Measurements from ENCODE around the gene SAMD4B. TPM values are rescaled to one million over a fixed set of nuclear protein-coding genes. Genes with fewer than 3 reads are reported as not detected.
A peak's percentile ranks its signal among the peaks of the same experiment; 100 is the strongest.

SAMD4B gene
- total and polyA plus RNA-seq, 9 of the 15 experiments (the other 6 are each of a cell fraction or from before 2014, with no cell fraction given): 3.4 to 90.5 (median 38.0) TPM

DNA sequence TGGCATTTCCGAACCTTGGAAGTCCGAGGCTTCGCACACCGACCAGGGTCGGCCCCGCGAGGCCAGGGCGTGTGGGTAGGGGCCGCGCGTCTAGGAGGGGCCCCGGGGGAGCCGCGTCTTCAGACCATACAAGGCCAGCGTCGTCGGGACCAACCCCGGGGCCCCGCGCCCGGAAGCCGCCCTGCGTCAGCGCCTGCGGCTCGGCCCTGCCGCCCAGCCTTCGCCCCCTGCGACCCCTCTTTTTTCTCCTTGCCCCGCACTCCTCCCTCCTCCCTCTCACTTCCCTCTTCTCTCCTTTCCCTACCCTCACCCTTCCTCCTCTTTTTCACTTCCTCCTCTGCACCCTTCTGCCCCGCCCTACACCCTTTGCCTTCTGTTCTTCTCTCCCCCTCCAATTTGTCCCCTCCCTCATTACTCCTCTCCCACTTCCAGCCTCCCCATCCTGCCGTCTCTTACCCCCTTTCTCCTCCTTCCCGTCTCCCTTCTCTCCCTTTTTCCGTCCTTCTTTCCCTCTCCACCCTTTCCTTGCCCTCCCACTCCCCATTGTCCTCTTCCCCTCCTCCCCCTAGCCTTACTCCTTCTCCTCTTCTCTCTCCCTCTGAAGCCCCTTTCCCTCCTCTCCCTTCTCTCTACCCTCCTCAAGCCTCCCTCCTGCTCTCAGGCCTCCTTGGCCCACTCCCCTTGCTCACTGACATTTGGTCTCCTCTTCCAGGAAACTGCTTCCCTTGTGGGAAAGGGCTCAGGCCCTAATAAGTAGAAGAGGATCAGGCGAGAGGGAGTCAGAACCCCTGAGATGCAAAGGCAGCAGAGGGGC is 68.0 kb downstream of the SAMD4B start (continued):
- TF ChIP-seq, protein P1, sequence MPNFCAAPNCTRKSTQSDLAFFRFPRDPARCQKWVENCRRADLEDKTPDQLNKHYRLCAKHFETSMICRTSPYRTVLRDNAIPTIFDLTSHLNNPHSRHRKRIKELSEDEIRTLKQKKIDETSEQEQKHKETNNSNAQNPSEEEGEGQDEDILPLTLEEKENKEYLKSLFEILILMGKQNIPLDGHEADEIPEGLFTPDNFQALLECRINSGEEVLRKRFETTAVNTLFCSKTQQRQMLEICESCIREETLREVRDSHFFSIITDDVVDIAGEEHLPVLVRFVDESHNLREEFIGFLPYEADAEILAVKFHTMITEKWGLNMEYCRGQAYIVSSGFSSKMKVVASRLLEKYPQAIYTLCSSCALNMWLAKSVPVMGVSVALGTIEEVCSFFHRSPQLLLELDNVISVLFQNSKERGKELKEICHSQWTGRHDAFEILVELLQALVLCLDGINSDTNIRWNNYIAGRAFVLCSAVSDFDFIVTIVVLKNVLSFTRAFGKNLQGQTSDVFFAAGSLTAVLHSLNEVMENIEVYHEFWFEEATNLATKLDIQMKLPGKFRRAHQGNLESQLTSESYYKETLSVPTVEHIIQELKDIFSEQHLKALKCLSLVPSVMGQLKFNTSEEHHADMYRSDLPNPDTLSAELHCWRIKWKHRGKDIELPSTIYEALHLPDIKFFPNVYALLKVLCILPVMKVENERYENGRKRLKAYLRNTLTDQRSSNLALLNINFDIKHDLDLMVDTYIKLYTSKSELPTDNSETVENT (CRISPR knock-in tag; IDR thresholded peaks at IDR 0.05): no peak
- no peak for TF ChIP-seq SOX6 (IDR thresholded peaks at IDR 0.05)
- TF ChIP-seq POLR3A (IDR thresholded peaks at IDR 0.05; ENCODE audit: borderline replicate concordance, extremely low read depth, insufficient read depth, insufficient read length): no peak
- TF ChIP-seq ZNF436 (CRISPR knock-in tag; IDR thresholded peaks at IDR 0.05): no peak
- 0 out of 2 replicates have a peak, but pooled peaks have one; percentile 34 for TF ChIP-seq RNF2 (IDR thresholded peaks at IDR 0.05)
- TF ChIP-seq PRPF4 (IDR thresholded peaks at IDR 0.05; ENCODE audit: insufficient read depth, low read depth, low read length, poor library complexity, severe bottlenecking): no peak
- TF ChIP-seq, protein P2, sequence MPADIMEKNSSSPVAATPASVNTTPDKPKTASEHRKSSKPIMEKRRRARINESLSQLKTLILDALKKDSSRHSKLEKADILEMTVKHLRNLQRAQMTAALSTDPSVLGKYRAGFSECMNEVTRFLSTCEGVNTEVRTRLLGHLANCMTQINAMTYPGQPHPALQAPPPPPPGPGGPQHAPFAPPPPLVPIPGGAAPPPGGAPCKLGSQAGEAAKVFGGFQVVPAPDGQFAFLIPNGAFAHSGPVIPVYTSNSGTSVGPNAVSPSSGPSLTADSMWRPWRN (IDR thresholded peaks at IDR 0.05; ENCODE audit: low read depth): no peak
- no peak for TF ChIP-seq NR2C1 (IDR thresholded peaks at IDR 0.05)
- TF ChIP-seq NR2C1 (tag; IDR thresholded peaks at IDR 0.05): no peak
- TF ChIP-seq E2F3 (CRISPR knock-in tag; IDR thresholded peaks at IDR 0.05): no peak
- no peak for TF ChIP-seq NCOA6 (IDR thresholded peaks at IDR 0.05)
- no peak for TF ChIP-seq NONO (IDR thresholded peaks at IDR 0.05; ENCODE audit: low read depth in 2 of 2, low read length in 1 of 2)
- TF ChIP-seq RAD51 (IDR thresholded peaks at IDR 0.05; ENCODE audit: borderline replicate concordance, low read depth): no peak
- TF ChIP-seq ZNF644 (tag; IDR thresholded peaks at IDR 0.05; ENCODE audit: low read depth): 0 out of 2 replicates have a peak, but pooled peaks have one; percentile 13
- TF ChIP-seq SMAD1 (IDR thresholded peaks at IDR 0.05; ENCODE audit: low read depth, low read length, partially characterized antibody): no peak
- TF ChIP-seq RFX7 (CRISPR knock-in tag; IDR thresholded peaks at IDR 0.05): no peak
- TF ChIP-seq, protein P3, sequence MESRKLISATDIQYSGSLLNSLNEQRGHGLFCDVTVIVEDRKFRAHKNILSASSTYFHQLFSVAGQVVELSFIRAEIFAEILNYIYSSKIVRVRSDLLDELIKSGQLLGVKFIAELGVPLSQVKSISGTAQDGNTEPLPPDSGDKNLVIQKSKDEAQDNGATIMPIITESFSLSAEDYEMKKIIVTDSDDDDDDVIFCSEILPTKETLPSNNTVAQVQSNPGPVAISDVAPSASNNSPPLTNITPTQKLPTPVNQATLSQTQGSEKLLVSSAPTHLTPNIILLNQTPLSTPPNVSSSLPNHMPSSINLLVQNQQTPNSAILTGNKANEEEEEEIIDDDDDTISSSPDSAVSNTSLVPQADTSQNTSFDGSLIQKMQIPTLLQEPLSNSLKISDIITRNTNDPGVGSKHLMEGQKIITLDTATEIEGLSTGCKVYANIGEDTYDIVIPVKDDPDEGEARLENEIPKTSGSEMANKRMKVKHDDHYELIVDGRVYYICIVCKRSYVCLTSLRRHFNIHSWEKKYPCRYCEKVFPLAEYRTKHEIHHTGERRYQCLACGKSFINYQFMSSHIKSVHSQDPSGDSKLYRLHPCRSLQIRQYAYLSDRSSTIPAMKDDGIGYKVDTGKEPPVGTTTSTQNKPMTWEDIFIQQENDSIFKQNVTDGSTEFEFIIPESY (CRISPR knock-in tag; IDR thresholded peaks at IDR 0.05): no peak
- TF ChIP-seq ZNF445 (CRISPR knock-in tag; IDR thresholded peaks at IDR 0.05; ENCODE audit: low read depth): no peak
- TF ChIP-seq MEF2A (IDR thresholded peaks at IDR 0.05; ENCODE audit: control insufficient read depth, low read depth, low read length): no peak
- no peak for TF ChIP-seq NFE2 (IDR thresholded peaks at IDR 0.05; ENCODE audit: low read depth)
- no peak for TF ChIP-seq BDP1 (IDR thresholded peaks at IDR 0.05; ENCODE audit: insufficient read depth, insufficient read length)
- TF ChIP-seq MEIS2 (IDR thresholded peaks at IDR 0.05; ENCODE audit: partially characterized antibody): no peak
- no peak for TF ChIP-seq GATA2 (CRISPR knock-in tag; IDR thresholded peaks at IDR 0.05)

All from K562 (cell line).